HepG2 (cell line): ENCODE data around the gene MAGIX. TPM values are rescaled to one million over a fixed set of nuclear protein-coding genes. Genes with fewer than 3 reads are reported as not detected.

Source experiments
- ATF7 ChIP-seq, 2 experiments: fragments of 450-650 bp in 1 of 2; sonication (generic) in 1 of 2; formaldehyde crosslinking in 1 of 2; IDR thresholded peaks; 2 replicates each; pipeline versions ENCODE4 v1.4.0 to v1.6.1; 2016 to 2020; ENCODE audit warnings: antibody characterized with exemption in 1 of 2, mild to moderate bottlenecking in 1 of 2, missing genetic modification reagents in 1 of 2
- BRD4 ChIP-seq: sonication (generic); formaldehyde crosslinking; IDR thresholded peaks from 2 replicates; pipeline ENCODE4 v1.4.0; 2020; ENCODE audit warnings: missing genetic modification reagents
- CENPX ChIP-seq: sonication (generic); formaldehyde crosslinking; IDR thresholded peaks from 2 replicates; pipeline ENCODE4 v1.9.0; 2021; ENCODE audit warnings: mild to moderate bottlenecking, missing genetic modification reagents, moderate library complexity
- ELF3 ChIP-seq: IDR thresholded peaks from 2 replicates; pipeline ENCODE4 v1.6.1; 2016; ENCODE audit warnings: missing genetic modification reagents, missing compliant biosample characterization
- FOXM1 ChIP-seq: sonication (generic); formaldehyde crosslinking; IDR thresholded peaks from 2 replicates; pipeline ENCODE4 v1.5.0; 2020; ENCODE audit warnings: missing genetic modification reagents
- GATAD2A ChIP-seq: IDR thresholded peaks from 2 replicates; pipeline ENCODE4 v1.6.1; 2016
- MIER2 ChIP-seq: IDR thresholded peaks from 2 replicates; pipeline ENCODE4 v1.6.1; 2016; ENCODE audit warnings: missing biosample characterization, missing genetic modification reagents
- NFYC ChIP-seq: IDR thresholded peaks from 2 replicates; pipeline ENCODE4 v1.6.1; 2016; ENCODE audit warnings: missing genetic modification reagents, missing compliant biosample characterization
- NR2C2 ChIP-seq: sonication (generic); formaldehyde crosslinking; IDR thresholded peaks from 2 replicates; pipeline ENCODE4 v1.4.0; 2020; ENCODE audit warnings: missing genetic modification reagents, mild to moderate bottlenecking, moderate library complexity, borderline replicate concordance
- ONECUT2 ChIP-seq: sonication (generic); formaldehyde crosslinking; IDR thresholded peaks from 2 replicates; pipeline ENCODE4 v1.4.0; 2020; ENCODE audit warnings: missing genetic modification reagents
- SOX6 ChIP-seq, 2 experiments: fragments of 450-650 bp in 1 of 2; sonication (generic) in 1 of 2; formaldehyde crosslinking in 1 of 2; IDR thresholded peaks; 2 replicates each; pipeline versions ENCODE4 v1.4.0 to v1.6.1; 2017 to 2020; ENCODE audit warnings: antibody characterized with exemption in 1 of 2, mild to moderate bottlenecking in 1 of 2, missing genetic modification reagents in 1 of 2
- TCF7L2 ChIP-seq: IDR thresholded peaks from 2 replicates; pipeline ENCODE4 v1.6.1; 2011; ENCODE audit warnings: mild to moderate bottlenecking, low read depth, low read length, moderate library complexity
- ZBTB38 ChIP-seq: sonication (generic); formaldehyde crosslinking; IDR thresholded peaks from 2 replicates; pipeline ENCODE4 v1.5.1; 2020; ENCODE audit warnings: mild to moderate bottlenecking, missing genetic modification reagents
- ZFYVE20 ChIP-seq: sonication (generic); formaldehyde crosslinking; IDR thresholded peaks from 2 replicates; pipeline ENCODE4 v1.8.0; 2023; ENCODE audit warnings: low read depth, mild to moderate bottlenecking, moderate library complexity, missing genetic modification reagents, borderline replicate concordance
- ZKSCAN5 ChIP-seq: sonication (generic); formaldehyde crosslinking; IDR thresholded peaks from 2 replicates; pipeline ENCODE4 v1.5.1; 2020; ENCODE audit warnings: mild to moderate bottlenecking, missing genetic modification reagents
- ZNF44 ChIP-seq: sonication (generic); formaldehyde crosslinking; IDR thresholded peaks from 2 replicates; pipeline ENCODE4 v1.5.1; 2020; ENCODE audit warnings: mild to moderate bottlenecking, missing genetic modification reagents
- ZNF451 ChIP-seq: sonication (generic); formaldehyde crosslinking; IDR thresholded peaks from 2 replicates; pipeline ENCODE4 v1.5.0; 2020; ENCODE audit warnings: mild to moderate bottlenecking, missing genetic modification reagents
- ZNF569 ChIP-seq: sonication (generic); formaldehyde crosslinking; IDR thresholded peaks from 2 replicates; pipeline ENCODE4 v1.5.0; 2020; ENCODE audit warnings: mild to moderate bottlenecking, missing genetic modification reagents, moderate library complexity, borderline replicate concordance
- ZNF747 ChIP-seq: sonication (generic); formaldehyde crosslinking; IDR thresholded peaks from 2 replicates; pipeline ENCODE4 v1.8.1; 2023; ENCODE audit warnings: missing genetic modification reagents, mild to moderate bottlenecking, borderline replicate concordance
- ZNF788 ChIP-seq: sonication (generic); formaldehyde crosslinking; IDR thresholded peaks from 2 replicates; pipeline ENCODE4 v1.5.0; 2020; ENCODE audit warnings: mild to moderate bottlenecking, missing genetic modification reagents, borderline replicate concordance
- ZNF850 ChIP-seq: sonication (generic); formaldehyde crosslinking; conservative IDR thresholded peaks from 2 replicates; pipeline ENCODE4 v1.9.0; 2021; ENCODE audit warnings: mild to moderate bottlenecking, missing genetic modification reagents
- polyA plus RNA-seq, 8 experiments: library from polyadenylated mRNA; depleted of rRNA in 3 of 8; stranded (reverse) in 7 of 8; unstranded in 1 of 8; fragments of >200 nt; fragmentation: Illumina TruSeq in 4 of 8; extraction: Trizol in 4 of 8; gene quantifications; 2 replicates each; pipeline versions ENCODE4 v1.2.1 to v1.2.3, GENCODE V29; 2011 to 2016; ENCODE audit warnings: low read depth in 4 of 8, missing spikeins in 1 of 8, mixed read lengths in 1 of 8; ENCODE audit not compliant: insufficient read depth in 1 of 8
- total RNA-seq, 5 experiments: library from RNA; depleted of rRNA; stranded (reverse); fragments of >200 nt; fragmentation: Illumina TruSeq; extraction: Trizol; gene quantifications; 2 replicates each; pipeline ENCODE4 v1.2.3, GENCODE V29; 2016; ENCODE audit warnings: low read depth in 1 of 5
- TF ChIP-seq, protein P1 (sequence below): IDR thresholded peaks from 2 replicates; pipeline ENCODE4 v1.6.1; 2016; ENCODE audit warnings: missing biosample characterization, missing genetic modification reagents, low read depth
- TF ChIP-seq, protein P2 (sequence below): sonication (generic); formaldehyde crosslinking; IDR thresholded peaks from 2 replicates; pipeline ENCODE4 v1.8.0; 2022; ENCODE audit warnings: missing genetic modification reagents, low read depth, mild to moderate bottlenecking, borderline replicate concordance
- TF ChIP-seq, protein P3 (sequence below): sonication (generic); formaldehyde crosslinking; IDR thresholded peaks from 2 replicates; pipeline ENCODE4 v1.8.1; 2023; ENCODE audit warnings: mild to moderate bottlenecking, moderate library complexity, missing genetic modification reagents
- TF ChIP-seq, protein P4 (sequence below): conservative IDR thresholded peaks from 2 replicates; pipeline ENCODE4 v1.6.1; 2018; ENCODE audit warnings: missing genetic modification reagents
- TF ChIP-seq, protein P5 (sequence below): sonication (generic); formaldehyde crosslinking; IDR thresholded peaks from 2 replicates; pipeline ENCODE4 v1.4.0; 2020; ENCODE audit warnings: missing genetic modification reagents

MAGIX gene
- total and polyA plus RNA-seq, 2 of the 13 experiments (the other 11 are each of a cell fraction or from before 2014, with no cell fraction given), result 0.63 to 1.2 TPM

DNA sequence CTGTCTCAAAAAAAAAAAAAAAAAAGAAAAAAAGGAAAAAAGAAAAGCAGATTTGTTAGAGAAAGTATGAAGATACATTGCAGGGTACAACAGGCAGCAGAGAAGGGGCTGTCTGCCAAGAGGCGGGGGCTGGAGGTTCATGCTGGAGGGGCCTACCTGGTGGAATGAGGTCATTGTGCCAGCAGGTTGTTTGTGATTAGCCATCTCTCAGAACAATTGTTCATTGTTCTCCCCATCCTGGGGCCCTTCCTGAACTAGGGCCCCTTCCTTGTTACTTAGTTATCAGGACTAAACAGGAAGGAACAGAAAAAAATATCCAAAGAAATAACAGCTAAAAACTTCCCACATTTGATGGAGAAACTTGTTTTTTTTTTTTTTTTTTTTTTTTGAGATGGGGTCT is 25.1 kb upstream of the MAGIX start (continued):
- TF ChIP-seq MIER2 (CRISPR knock-in tag) (no peak), ZNF747 (CRISPR knock-in tag) (no peak), ZNF788 (no peak), CENPX (CRISPR knock-in tag) (no peak), ATF7 (IDR thresholded peaks at IDR 0.05) (0 out of 2 replicates have a peak, but pooled peaks have one; percentile 12), ATF7 (CRISPR knock-in tag; IDR thresholded peaks at IDR 0.05) (no peak), ZKSCAN5 (CRISPR knock-in tag) (no peak), GATAD2A (CRISPR knock-in tag) (peak; percentile 34; the same call in 1 of the 2 replicates), NR2C2 (CRISPR knock-in tag) (no peak), ONECUT2 (CRISPR knock-in tag) (no peak), ELF3 (CRISPR knock-in tag) (peak; percentile 78), BRD4 (CRISPR knock-in tag) (no peak), FOXM1 (CRISPR knock-in tag) (no peak), ZFYVE20 (CRISPR knock-in tag) (no peak), ZNF451 (CRISPR knock-in tag) (no peak), TCF7L2 (no peak), ZNF850 (no peak), NFYC (CRISPR knock-in tag) (no peak), ZNF44 (CRISPR knock-in tag) (no peak), ZNF569 (CRISPR knock-in tag) (no peak), ZBTB38 (CRISPR knock-in tag) (no peak), SOX6 (IDR thresholded peaks at IDR 0.05) (no peak), SOX6 (CRISPR knock-in tag; IDR thresholded peaks at IDR 0.05) (peak; percentile 82)
- TF ChIP-seq, protein P1, sequence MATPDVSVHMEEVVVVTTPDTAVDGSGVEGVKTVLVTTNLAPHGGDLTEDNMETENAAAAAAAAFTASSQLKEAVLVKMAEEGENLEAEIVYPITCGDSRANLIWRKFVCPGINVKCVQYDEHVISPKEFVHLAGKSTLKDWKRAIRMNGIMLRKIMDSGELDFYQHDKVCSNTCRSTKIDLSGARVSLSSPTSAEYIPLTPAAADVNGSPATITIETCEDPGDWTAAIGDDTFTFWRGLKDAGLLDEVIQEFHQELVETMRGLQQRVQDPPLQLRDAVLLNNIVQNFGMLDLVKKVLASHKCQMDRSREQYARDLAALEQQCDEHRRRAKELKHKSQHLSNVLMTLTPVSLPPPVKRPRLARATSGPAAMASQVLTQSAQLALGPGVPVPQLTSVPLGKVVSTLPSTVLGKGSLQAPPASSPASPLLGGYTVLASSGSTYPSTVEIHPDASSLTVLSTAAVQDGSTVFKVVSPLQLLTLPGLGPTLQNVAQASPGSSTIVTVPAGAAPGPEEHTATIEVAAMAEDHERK, result no peak
- TF ChIP-seq, protein P2, sequence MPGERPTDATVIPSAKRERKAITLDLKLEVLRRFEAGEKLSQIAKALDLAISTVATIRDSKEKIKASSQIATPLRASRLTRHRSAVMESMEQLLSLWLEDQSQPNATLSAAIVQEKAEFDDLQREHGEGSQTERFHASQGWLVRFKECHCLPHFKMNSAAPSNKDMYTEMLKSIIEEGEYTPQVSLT (CRISPR knock-in tag), result no peak
- TF ChIP-seq, protein P3, sequence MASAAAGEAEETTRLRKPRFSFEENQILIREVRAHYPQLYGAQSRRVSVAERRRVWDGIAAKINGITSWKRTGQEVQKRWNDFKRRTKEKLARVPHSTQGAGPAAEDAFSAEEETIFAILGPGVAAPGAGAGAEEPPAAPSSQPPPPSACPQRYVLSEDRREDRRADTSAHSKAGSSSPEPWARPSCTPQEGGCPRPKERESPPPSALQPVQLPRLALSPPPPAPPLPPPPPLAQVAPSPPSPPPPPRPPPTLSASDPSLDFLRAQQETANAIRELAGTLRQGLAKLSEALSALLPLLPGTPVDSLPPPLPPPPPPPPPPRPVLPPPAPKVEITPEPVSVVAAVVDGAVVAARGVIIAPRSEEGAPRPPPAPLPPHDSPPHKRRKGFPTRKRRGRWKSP (CRISPR knock-in tag), result no peak
- TF ChIP-seq, protein P4, sequence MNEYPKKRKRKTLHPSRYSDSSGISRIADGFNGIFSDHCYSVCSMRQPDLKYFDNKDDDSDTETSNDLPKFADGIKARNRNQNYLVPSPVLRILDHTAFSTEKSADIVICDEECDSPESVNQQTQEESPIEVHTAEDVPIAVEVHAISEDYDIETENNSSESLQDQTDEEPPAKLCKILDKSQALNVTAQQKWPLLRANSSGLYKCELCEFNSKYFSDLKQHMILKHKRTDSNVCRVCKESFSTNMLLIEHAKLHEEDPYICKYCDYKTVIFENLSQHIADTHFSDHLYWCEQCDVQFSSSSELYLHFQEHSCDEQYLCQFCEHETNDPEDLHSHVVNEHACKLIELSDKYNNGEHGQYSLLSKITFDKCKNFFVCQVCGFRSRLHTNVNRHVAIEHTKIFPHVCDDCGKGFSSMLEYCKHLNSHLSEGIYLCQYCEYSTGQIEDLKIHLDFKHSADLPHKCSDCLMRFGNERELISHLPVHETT (CRISPR knock-in tag), result no peak
- TF ChIP-seq, protein P5, sequence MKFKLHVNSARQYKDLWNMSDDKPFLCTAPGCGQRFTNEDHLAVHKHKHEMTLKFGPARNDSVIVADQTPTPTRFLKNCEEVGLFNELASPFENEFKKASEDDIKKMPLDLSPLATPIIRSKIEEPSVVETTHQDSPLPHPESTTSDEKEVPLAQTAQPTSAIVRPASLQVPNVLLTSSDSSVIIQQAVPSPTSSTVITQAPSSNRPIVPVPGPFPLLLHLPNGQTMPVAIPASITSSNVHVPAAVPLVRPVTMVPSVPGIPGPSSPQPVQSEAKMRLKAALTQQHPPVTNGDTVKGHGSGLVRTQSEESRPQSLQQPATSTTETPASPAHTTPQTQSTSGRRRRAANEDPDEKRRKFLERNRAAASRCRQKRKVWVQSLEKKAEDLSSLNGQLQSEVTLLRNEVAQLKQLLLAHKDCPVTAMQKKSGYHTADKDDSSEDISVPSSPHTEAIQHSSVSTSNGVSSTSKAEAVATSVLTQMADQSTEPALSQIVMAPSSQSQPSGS (CRISPR knock-in tag), result 0 out of 2 replicates have a peak, but pooled peaks have one; percentile 17
